WTC11 (cell line): ENCODE data around the gene MOSMO. TPM values are rescaled to one million over a fixed set of nuclear protein-coding genes. Genes with fewer than 3 reads are reported as not detected.
A peak's percentile ranks its signal among the peaks of the same experiment; 100 is the strongest.
"Not testable (repeated sequence)": the region's sequence is repeated elsewhere in the genome, so short reads cannot be mapped to it uniquely, and the experiment has no call there.

Source experiments
- ATAC-seq: fragments of 200-7000 bp; cut with Tn5 transposase; 2 replicates; pipeline ENCODE4 v1.10.0; 2021; ENCODE audit warnings: mild to moderate bottlenecking, moderate library complexity
- CTCF ChIA-PET: fragments of 300-600 bp; sonication (Branson Sonifier 250); formaldehyde crosslinking; loops from one replicate; lab custom pipeline; 2021; ENCODE audit warnings: antibody characterized with exemption; lab: Charles Lee
- POLR2A ChIA-PET: fragments of 350-600 bp; sonication (Branson Sonifier 250); formaldehyde crosslinking; loops from one replicate; lab custom pipeline; 2021; ENCODE audit warnings: antibody characterized with exemption; lab: Charles Lee
- DNase-seq: peaks from one replicate; pipeline ENCODE4 v3.0.0; 2021; ENCODE audit warnings: low spot score
- H3K27ac Mint-ChIP-seq: 2 replicates; pipeline ENCODE4 v1.8.0; 2021; ENCODE audit warnings: mixed read lengths
- H3K27me3 Mint-ChIP-seq: 2 replicates; pipeline ENCODE4 v1.8.0; 2021; ENCODE audit warnings: low read depth, mild to moderate bottlenecking, moderate library complexity, mixed read lengths
- H3K36me3 Mint-ChIP-seq: 2 replicates; pipeline ENCODE4 v1.8.0; 2021; ENCODE audit warnings: mixed read lengths
- H3K4me1 Mint-ChIP-seq: 2 replicates; pipeline ENCODE4 v1.8.0; 2022; ENCODE audit warnings: mixed read lengths
- H3K4me3 Mint-ChIP-seq: 2 replicates; pipeline ENCODE4 v1.8.0; 2021; ENCODE audit warnings: mild to moderate bottlenecking, moderate library complexity, mixed read lengths
- H3K9me3 Mint-ChIP-seq: 2 replicates; pipeline ENCODE4 v1.8.0; 2021; ENCODE audit warnings: mixed read lengths
- CBFB ChIP-seq: sonication (generic); formaldehyde crosslinking; IDR thresholded peaks from 2 replicates; pipeline ENCODE4 v1.8.1; 2022; ENCODE audit warnings: mild to moderate bottlenecking, low read depth, missing genetic modification reagents
- CREM ChIP-seq: sonication (generic); formaldehyde crosslinking; IDR thresholded peaks from 2 replicates; pipeline ENCODE4 v1.8.1; 2022; ENCODE audit warnings: mild to moderate bottlenecking, missing genetic modification reagents, moderate library complexity
- ETV6 ChIP-seq: sonication (generic); formaldehyde crosslinking; IDR thresholded peaks from 2 replicates; pipeline ENCODE4 v1.8.1; 2022; ENCODE audit warnings: mild to moderate bottlenecking, missing genetic modification reagents
- IRF2 ChIP-seq: sonication (generic); formaldehyde crosslinking; IDR thresholded peaks from 2 replicates; pipeline ENCODE4 v1.8.0; 2022; ENCODE audit warnings: low read depth, missing genetic modification reagents, borderline replicate concordance
- MYBL2 ChIP-seq: sonication (generic); formaldehyde crosslinking; IDR thresholded peaks from 2 replicates; pipeline ENCODE4 v1.8.1; 2023; ENCODE audit warnings: mild to moderate bottlenecking, moderate library complexity, missing genetic modification reagents
- NFYB ChIP-seq: sonication (generic); formaldehyde crosslinking; conservative IDR thresholded peaks from 2 replicates; pipeline ENCODE4 v1.8.0; 2022; ENCODE audit warnings: low read depth, missing genetic modification reagents
- NR2C2 ChIP-seq: sonication (generic); formaldehyde crosslinking; IDR thresholded peaks from 2 replicates; pipeline ENCODE4 v1.8.0; 2022; ENCODE audit warnings: mild to moderate bottlenecking, missing genetic modification reagents
- OVOL2 ChIP-seq: fragments of 250-450 bp; sonication (Bioruptor Pico); IDR thresholded peaks from 2 replicates; pipeline ENCODE4 v1.9.0; 2021; ENCODE audit warnings: mild to moderate bottlenecking, borderline replicate concordance
- ZNF219 ChIP-seq: sonication (generic); formaldehyde crosslinking; IDR thresholded peaks from 2 replicates; pipeline ENCODE4 v1.8.0; 2023; ENCODE audit warnings: missing genetic modification reagents, mild to moderate bottlenecking, borderline replicate concordance
- ZNF317 ChIP-seq: sonication (generic); formaldehyde crosslinking; IDR thresholded peaks from 2 replicates; pipeline ENCODE4 v1.8.1; 2023; ENCODE audit warnings: low read depth, mild to moderate bottlenecking, moderate library complexity, missing genetic modification reagents, borderline replicate concordance
- total RNA-seq: library from RNA; stranded (reverse); gene quantifications from 3 replicates; pipeline ENCODE4 v1.2.3, GENCODE V29; 2021
- TF ChIP-seq, protein P1 (sequence below): sonication (generic); formaldehyde crosslinking; conservative IDR thresholded peaks from 2 replicates; pipeline ENCODE4 v1.8.1; 2022; ENCODE audit warnings: mild to moderate bottlenecking, missing genetic modification reagents
- TF ChIP-seq, protein P2 (sequence below): fragments of 250-450 bp; sonication (Bioruptor Pico); IDR thresholded peaks from 2 replicates; pipeline ENCODE4 v1.9.0; 2021; ENCODE audit warnings: mild to moderate bottlenecking
- TF ChIP-seq, protein P3 (sequence below): sonication (generic); formaldehyde crosslinking; conservative IDR thresholded peaks from 2 replicates; pipeline ENCODE4 v1.8.1; 2023; ENCODE audit warnings: mild to moderate bottlenecking, low read depth, missing genetic modification reagents, moderate library complexity
- TF ChIP-seq, protein P4 (sequence below): sonication (generic); formaldehyde crosslinking; IDR thresholded peaks from 2 replicates; pipeline ENCODE4 v1.8.1; 2022; ENCODE audit warnings: missing genetic modification reagents, borderline replicate concordance
- TF ChIP-seq, protein P5 (sequence below): fragments of 200-600 bp; IDR thresholded peaks from 2 replicates; pipeline ENCODE4 v1.8.0; 2022; ENCODE audit warnings: antibody characterized with exemption
- TF ChIP-seq, protein P6 (sequence below): sonication (generic); formaldehyde crosslinking; IDR thresholded peaks from 2 replicates; pipeline ENCODE4 v1.8.0; 2022; ENCODE audit warnings: missing genetic modification reagents
- TF ChIP-seq, protein P7 (sequence below): sonication (generic); formaldehyde crosslinking; IDR thresholded peaks from 2 replicates; pipeline ENCODE4 v1.8.1; 2022; ENCODE audit warnings: mild to moderate bottlenecking, missing genetic modification reagents, moderate library complexity, borderline replicate concordance
- TF ChIP-seq, protein P8 (sequence below): sonication (generic); formaldehyde crosslinking; IDR thresholded peaks from 2 replicates; pipeline ENCODE4 v1.8.1; 2023; ENCODE audit warnings: mild to moderate bottlenecking, missing genetic modification reagents

MOSMO gene
- total RNA-seq, 1 experiment from 2014 or later = 10.7 TPM

DNA sequence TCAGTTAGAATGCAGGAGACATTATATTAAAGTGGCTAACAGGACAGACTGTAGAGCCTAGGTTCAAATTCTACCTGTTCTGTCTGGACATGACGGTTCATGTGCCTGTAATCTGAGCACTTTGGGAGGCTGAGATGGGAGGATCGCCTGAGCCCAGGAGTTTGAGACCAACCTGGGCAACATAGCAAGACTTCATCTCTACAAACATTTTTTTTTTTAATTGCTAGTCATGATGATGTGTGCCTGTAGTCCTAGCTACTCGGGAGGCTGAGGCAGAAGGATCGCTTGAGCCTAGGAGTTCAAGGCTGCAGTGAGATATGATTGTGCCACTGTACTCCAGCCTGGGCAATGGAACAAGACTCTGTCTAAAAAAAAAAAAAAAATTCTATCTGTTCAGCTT is 16.9 kb downstream of the MOSMO start:
- H3K27me3 Mint-ChIP-seq, DNase-seq, H3K9me3 Mint-ChIP-seq, H3K36me3 Mint-ChIP-seq, H3K4me1 Mint-ChIP-seq, ATAC-seq, POLR2A ChIA-PET, H3K27ac Mint-ChIP-seq, CTCF ChIA-PET, H3K4me3 Mint-ChIP-seq: not testable (repeated sequence)

DNA sequence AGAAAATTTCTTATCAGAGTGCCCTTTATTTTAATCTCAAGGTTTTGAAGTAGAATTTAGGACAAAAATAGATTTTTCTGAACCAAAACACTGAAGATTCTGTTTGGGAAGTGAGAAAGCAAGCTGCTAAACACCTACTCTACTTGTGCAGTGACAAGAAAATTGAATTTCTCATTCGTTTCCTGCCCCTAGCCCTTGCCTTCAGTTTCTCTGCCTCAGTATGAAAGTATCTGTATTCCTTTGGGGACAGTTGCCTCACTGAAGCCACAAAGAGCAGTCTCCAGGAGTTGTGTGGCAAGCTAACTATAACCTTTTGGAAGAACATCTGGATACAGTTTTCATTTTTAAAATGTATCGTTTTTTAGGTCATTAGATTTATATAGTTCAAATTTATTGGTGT is 19.7 kb downstream of the MOSMO start:
- H3K9me3 Mint-ChIP-seq = peaks cover 8% of the 10 kb centered on the region
- no peak overlapping the region for H3K4me3 Mint-ChIP-seq
- TF ChIP-seq ZNF219 (CRISPR knock-in tag) (no peak), MYBL2 (CRISPR knock-in tag) (no peak), NR2C2 (no peak), NFYB (CRISPR knock-in tag) (no peak)
- TF ChIP-seq, protein P1, sequence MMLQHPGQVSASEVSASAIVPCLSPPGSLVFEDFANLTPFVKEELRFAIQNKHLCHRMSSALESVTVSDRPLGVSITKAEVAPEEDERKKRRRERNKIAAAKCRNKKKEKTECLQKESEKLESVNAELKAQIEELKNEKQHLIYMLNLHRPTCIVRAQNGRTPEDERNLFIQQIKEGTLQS = no peak
- peaks cover 4% of the 10 kb centered on the region; the same call in 1 of the 2 replicates for H3K36me3 Mint-ChIP-seq
- no peak for ATAC-seq
- ChIA-PET POLR2A (no interaction called here), CTCF (interaction anchor here (0.8 to 1.4 kb wide), 3 partner anchors 50 to 161 kb away, joined by 3 to 8 read pairs (median 3); no protein-coding TSS in a partner anchor)
- peaks cover 7% of the 10 kb centered on the region for H3K4me1 Mint-ChIP-seq
- no peaks in the 10 kb centered on the region for H3K27me3 Mint-ChIP-seq
- no peak for DNase-seq
- H3K27ac Mint-ChIP-seq = 0 out of 2 replicates have a peak overlapping the region, but pooled peaks have one; percentile 28

DNA sequence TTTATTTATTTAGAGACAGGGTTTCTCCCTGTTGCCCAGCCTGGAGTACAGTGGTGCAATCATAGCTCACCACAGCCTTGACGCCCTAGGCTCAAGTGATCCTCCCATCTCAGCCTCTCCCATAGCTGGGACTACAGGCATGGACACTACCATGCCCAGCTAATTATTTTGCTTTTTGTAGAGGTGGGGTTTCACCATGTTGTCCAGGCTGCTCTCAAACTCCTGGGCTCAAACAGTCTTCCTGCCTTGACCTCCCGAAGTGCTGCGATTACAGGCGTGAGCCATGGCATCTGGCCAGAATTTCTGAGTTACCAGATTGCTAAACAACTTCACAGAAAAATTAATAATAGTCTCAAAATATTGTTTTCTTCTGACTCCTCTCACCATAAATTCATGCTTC is 21.7 kb downstream of the MOSMO start:
- CTCF ChIA-PET = interaction anchor here (0.6 to 0.9 kb wide), 3 partner anchors 22 to 48 kb away, joined by 3 to 5 read pairs (median 4); partner anchors contain the start of gene MOSMO
- 0 out of 2 replicates have a peak overlapping the region, but pooled peaks have one; percentile 2 for H3K27ac Mint-ChIP-seq
- TF ChIP-seq, protein P2, sequence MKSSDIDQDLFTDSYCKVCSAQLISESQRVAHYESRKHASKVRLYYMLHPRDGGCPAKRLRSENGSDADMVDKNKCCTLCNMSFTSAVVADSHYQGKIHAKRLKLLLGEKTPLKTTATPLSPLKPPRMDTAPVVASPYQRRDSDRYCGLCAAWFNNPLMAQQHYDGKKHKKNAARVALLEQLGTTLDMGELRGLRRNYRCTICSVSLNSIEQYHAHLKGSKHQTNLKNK (CRISPR knock-in tag) = no peak
- TF ChIP-seq OVOL2 (CRISPR knock-in tag) = no peak
- TF ChIP-seq, protein P3, sequence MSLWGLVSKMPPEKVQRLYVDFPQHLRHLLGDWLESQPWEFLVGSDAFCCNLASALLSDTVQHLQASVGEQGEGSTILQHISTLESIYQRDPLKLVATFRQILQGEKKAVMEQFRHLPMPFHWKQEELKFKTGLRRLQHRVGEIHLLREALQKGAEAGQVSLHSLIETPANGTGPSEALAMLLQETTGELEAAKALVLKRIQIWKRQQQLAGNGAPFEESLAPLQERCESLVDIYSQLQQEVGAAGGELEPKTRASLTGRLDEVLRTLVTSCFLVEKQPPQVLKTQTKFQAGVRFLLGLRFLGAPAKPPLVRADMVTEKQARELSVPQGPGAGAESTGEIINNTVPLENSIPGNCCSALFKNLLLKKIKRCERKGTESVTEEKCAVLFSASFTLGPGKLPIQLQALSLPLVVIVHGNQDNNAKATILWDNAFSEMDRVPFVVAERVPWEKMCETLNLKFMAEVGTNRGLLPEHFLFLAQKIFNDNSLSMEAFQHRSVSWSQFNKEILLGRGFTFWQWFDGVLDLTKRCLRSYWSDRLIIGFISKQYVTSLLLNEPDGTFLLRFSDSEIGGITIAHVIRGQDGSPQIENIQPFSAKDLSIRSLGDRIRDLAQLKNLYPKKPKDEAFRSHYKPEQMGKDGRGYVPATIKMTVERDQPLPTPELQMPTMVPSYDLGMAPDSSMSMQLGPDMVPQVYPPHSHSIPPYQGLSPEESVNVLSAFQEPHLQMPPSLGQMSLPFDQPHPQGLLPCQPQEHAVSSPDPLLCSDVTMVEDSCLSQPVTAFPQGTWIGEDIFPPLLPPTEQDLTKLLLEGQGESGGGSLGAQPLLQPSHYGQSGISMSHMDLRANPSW = no peak
- TF ChIP-seq ZNF317 (CRISPR knock-in tag) = no peak
- no peak for TF ChIP-seq CBFB (CRISPR knock-in tag)
- TF ChIP-seq, protein P4, sequence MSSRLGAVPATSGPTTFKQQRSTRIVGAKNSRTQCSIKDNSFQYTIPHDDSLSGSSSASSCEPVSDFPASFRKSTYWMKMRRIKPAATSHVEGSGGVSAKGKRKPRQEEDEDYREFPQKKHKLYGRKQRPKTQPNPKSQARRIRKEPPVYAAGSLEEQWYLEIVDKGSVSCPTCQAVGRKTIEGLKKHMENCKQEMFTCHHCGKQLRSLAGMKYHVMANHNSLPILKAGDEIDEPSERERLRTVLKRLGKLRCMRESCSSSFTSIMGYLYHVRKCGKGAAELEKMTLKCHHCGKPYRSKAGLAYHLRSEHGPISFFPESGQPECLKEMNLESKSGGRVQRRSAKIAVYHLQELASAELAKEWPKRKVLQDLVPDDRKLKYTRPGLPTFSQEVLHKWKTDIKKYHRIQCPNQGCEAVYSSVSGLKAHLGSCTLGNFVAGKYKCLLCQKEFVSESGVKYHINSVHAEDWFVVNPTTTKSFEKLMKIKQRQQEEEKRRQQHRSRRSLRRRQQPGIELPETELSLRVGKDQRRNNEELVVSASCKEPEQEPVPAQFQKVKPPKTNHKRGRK = no peak
- no peak for TF ChIP-seq CREM (CRISPR knock-in tag)
- TF ChIP-seq, protein P5, sequence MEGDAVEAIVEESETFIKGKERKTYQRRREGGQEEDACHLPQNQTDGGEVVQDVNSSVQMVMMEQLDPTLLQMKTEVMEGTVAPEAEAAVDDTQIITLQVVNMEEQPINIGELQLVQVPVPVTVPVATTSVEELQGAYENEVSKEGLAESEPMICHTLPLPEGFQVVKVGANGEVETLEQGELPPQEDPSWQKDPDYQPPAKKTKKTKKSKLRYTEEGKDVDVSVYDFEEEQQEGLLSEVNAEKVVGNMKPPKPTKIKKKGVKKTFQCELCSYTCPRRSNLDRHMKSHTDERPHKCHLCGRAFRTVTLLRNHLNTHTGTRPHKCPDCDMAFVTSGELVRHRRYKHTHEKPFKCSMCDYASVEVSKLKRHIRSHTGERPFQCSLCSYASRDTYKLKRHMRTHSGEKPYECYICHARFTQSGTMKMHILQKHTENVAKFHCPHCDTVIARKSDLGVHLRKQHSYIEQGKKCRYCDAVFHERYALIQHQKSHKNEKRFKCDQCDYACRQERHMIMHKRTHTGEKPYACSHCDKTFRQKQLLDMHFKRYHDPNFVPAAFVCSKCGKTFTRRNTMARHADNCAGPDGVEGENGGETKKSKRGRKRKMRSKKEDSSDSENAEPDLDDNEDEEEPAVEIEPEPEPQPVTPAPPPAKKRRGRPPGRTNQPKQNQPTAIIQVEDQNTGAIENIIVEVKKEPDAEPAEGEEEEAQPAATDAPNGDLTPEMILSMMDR = no peak
- TF ChIP-seq ETV6 (CRISPR knock-in tag) = no peak
- TF ChIP-seq, protein P6, sequence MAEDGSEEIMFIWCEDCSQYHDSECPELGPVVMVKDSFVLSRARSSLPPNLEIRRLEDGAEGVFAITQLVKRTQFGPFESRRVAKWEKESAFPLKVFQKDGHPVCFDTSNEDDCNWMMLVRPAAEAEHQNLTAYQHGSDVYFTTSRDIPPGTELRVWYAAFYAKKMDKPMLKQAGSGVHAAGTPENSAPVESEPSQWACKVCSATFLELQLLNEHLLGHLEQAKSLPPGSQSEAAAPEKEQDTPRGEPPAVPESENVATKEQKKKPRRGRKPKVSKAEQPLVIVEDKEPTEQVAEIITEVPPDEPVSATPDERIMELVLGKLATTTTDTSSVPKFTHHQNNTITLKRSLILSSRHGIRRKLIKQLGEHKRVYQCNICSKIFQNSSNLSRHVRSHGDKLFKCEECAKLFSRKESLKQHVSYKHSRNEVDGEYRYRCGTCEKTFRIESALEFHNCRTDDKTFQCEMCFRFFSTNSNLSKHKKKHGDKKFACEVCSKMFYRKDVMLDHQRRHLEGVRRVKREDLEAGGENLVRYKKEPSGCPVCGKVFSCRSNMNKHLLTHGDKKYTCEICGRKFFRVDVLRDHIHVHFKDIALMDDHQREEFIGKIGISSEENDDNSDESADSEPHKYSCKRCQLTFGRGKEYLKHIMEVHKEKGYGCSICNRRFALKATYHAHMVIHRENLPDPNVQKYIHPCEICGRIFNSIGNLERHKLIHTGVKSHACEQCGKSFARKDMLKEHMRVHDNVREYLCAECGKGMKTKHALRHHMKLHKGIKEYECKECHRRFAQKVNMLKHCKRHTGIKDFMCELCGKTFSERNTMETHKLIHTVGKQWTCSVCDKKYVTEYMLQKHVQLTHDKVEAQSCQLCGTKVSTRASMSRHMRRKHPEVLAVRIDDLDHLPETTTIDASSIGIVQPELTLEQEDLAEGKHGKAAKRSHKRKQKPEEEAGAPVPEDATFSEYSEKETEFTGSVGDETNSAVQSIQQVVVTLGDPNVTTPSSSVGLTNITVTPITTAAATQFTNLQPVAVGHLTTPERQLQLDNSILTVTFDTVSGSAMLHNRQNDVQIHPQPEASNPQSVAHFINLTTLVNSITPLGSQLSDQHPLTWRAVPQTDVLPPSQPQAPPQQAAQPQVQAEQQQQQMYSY (CRISPR knock-in tag) = no peak
- TF ChIP-seq, protein P7, sequence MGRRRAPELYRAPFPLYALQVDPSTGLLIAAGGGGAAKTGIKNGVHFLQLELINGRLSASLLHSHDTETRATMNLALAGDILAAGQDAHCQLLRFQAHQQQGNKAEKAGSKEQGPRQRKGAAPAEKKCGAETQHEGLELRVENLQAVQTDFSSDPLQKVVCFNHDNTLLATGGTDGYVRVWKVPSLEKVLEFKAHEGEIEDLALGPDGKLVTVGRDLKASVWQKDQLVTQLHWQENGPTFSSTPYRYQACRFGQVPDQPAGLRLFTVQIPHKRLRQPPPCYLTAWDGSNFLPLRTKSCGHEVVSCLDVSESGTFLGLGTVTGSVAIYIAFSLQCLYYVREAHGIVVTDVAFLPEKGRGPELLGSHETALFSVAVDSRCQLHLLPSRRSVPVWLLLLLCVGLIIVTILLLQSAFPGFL (CRISPR knock-in tag) = no peak
- TF ChIP-seq IRF2 (CRISPR knock-in tag) = no peak
- TF ChIP-seq, protein P8, sequence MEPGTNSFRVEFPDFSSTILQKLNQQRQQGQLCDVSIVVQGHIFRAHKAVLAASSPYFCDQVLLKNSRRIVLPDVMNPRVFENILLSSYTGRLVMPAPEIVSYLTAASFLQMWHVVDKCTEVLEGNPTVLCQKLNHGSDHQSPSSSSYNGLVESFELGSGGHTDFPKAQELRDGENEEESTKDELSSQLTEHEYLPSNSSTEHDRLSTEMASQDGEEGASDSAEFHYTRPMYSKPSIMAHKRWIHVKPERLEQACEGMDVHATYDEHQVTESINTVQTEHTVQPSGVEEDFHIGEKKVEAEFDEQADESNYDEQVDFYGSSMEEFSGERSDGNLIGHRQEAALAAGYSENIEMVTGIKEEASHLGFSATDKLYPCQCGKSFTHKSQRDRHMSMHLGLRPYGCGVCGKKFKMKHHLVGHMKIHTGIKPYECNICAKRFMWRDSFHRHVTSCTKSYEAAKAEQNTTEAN (CRISPR knock-in tag) = no peak

More for the DNA sequence above, 21.7 kb downstream of the MOSMO start:
- POLR2A ChIA-PET = no interaction called here
- H3K9me3 Mint-ChIP-seq = peaks cover 8% of the 10 kb centered on the region
- ATAC-seq (no peak), DNase-seq (no peak)
- no peaks in the 10 kb centered on the region for H3K27me3 Mint-ChIP-seq
- peaks cover 3% of the 10 kb centered on the region for H3K4me1 Mint-ChIP-seq
- H3K36me3 Mint-ChIP-seq = peaks cover 4% of the 10 kb centered on the region; the same call in 1 of the 2 replicates
- H3K4me3 Mint-ChIP-seq = no peak overlapping the region
